ENCODE data around the gene C17orf75. TPM values are rescaled to one million over a fixed set of nuclear protein-coding genes. Genes with fewer than 3 reads are reported as not detected.
"Not testable (repeated sequence)": the region's sequence is repeated elsewhere in the genome, so short reads cannot be mapped to it uniquely, and the experiment has no call there.

C17orf75 gene
- total and polyA plus RNA-seq, 8 donors = 6.3 to 17.5 (median 8.4) TPM

DNA sequence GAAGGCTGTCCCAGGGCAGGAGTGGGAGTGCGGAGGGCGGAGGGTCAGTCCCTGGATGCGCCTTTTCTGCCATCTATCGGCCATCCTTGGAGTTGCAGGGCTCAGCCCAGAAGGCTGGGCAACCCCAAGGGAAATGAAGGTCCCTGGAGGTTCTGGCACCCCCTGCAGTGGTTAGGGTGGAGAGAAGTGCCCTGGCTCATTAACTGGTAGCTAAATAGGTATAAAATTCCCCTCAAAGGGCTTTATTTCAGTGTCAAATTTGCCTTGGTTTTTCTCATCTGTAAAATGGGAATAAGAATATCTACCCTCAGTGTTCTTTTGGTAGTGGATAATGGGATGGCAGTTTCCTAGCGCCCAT, 22.4 kb downstream of the C17orf75 start:
- FAIRE-seq (no peak), DNase-seq (peak; percentile 55 to 91 (median 80)), ATAC-seq (peak; percentile 87 to 95 (median 94))
- Histone ChIP-seq H3K4me1 (no peaks in the 10 kb centered on the region), H3K27me3 (no peaks in the 10 kb centered on the region), H3K36me3 (no peaks in the 10 kb centered on the region), H3K9me3 (no peaks in the 10 kb centered on the region), H3K4me3 (no peak overlapping the region), H3K27ac (no peak overlapping the region)
- intact Hi-C loops (cut with DNase I) = loop anchor here in 1 of 3 donors (2.0 kb wide), 1 partner anchor 67 kb away; no protein-coding TSS in a partner anchor
- WGBS, 2 donors = 13 to 21% methylated on average over 5 of the region's 5 CpGs
- TF ChIP-seq, protein P1, sequence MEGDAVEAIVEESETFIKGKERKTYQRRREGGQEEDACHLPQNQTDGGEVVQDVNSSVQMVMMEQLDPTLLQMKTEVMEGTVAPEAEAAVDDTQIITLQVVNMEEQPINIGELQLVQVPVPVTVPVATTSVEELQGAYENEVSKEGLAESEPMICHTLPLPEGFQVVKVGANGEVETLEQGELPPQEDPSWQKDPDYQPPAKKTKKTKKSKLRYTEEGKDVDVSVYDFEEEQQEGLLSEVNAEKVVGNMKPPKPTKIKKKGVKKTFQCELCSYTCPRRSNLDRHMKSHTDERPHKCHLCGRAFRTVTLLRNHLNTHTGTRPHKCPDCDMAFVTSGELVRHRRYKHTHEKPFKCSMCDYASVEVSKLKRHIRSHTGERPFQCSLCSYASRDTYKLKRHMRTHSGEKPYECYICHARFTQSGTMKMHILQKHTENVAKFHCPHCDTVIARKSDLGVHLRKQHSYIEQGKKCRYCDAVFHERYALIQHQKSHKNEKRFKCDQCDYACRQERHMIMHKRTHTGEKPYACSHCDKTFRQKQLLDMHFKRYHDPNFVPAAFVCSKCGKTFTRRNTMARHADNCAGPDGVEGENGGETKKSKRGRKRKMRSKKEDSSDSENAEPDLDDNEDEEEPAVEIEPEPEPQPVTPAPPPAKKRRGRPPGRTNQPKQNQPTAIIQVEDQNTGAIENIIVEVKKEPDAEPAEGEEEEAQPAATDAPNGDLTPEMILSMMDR (IDR thresholded peaks at IDR 0.05) = peak; percentile 82 to 92 (median 83)

DNA sequence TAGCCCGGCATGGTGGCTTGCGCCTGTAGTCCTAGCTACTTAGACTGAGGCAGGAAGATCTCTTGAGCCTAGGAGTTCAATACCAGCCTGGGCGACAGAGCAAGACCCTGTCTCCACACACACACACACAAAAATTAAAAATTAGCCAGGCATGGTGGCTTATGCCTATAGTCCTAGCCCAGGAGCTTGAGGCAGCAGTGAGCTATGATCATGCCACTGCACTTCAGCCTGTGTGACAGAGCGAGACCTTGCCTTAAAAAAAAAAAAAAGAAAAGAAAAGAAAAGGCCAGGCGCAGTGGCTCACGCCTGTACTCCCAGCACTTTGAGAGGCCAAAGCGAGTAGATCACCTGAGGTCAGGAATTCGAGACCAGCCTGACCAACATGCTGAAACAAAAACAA, 23.9 kb downstream of the C17orf75 start:
- no peaks in the 10 kb centered on the region for H3K9me3 ChIP-seq
- WGBS, 2 donors = 89 to 92% methylated on average over 8 of the region's 8 CpGs
- ATAC-seq = no peak
- FAIRE-seq = no peak
- no peaks in the 10 kb centered on the region for H3K4me1 ChIP-seq
- no peaks in the 10 kb centered on the region for H3K36me3 ChIP-seq
- DNase-seq = no peak
- no peak overlapping the region for H3K27ac ChIP-seq
- TF ChIP-seq, protein P1 (IDR thresholded peaks at IDR 0.05) = no peak
- no peaks in the 10 kb centered on the region for H3K27me3 ChIP-seq
- intact Hi-C loops (cut with DNase I) = loop anchor here in 1 of 3 donors (2.0 kb wide), 1 partner anchor 65 kb away; no protein-coding TSS in a partner anchor
- H3K4me3 ChIP-seq = no peak overlapping the region

- WGBS, 2 donors = 77 to 81% methylated on average over 4 of the region's 4 CpGs
- Histone ChIP-seq H3K4me3 (no peak overlapping the region), H3K36me3 (no peaks in the 10 kb centered on the region), H3K9me3 (no peaks in the 10 kb centered on the region), H3K4me1 (no peaks in the 10 kb centered on the region), H3K27ac (no peak overlapping the region), H3K27me3 (no peaks in the 10 kb centered on the region)
- ATAC-seq = no peak
- FAIRE-seq = no peak
- TF ChIP-seq, protein P1 (IDR thresholded peaks at IDR 0.05) = no peak
- intact Hi-C loops (cut with DNase I) = no loop called here
- DNase-seq = no peak
Measured at GRCh38 chr17:32317353-32317752, 24.6 kb downstream of the C17orf75 start.

DNA sequence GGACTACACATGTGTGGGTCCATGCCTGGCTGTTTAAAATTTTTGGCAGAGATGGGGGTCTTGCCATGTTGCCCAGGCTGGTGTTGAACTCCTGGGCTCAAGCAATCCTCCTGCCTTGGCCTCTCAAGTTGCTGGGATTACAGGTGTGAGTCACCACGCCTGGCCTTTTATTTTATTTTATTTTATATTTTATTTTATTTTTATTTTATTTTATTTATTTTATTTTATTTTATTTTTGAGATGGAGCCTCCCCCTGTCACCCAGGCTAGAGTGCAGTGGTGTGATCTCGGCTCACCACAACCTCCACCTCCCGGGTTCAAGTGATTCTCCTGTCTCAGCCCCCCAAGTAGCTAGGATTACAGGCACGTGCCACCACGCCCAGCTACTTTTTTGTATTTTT, 25.3 kb downstream of the C17orf75 start:
- H3K9me3 ChIP-seq; H3K27me3 ChIP-seq; H3K36me3 ChIP-seq; ATAC-seq; H3K27ac ChIP-seq; H3K4me3 ChIP-seq; FAIRE-seq; intact Hi-C loops (cut with DNase I); H3K4me1 ChIP-seq: not testable (repeated sequence)
- peak in 1 of 6 donors; percentile 5 for DNase-seq
- 86 to 88% methylated on average over 5 of the region's 5 CpGs for WGBS, 2 donors

GRCh38 chr17:32315171-32315570, 26.8 kb downstream of the C17orf75 start:
- Histone ChIP-seq H3K27ac (no peak overlapping the region), H3K4me1 (no peaks in the 10 kb centered on the region), H3K27me3 (no peaks in the 10 kb centered on the region), H3K36me3 (no peaks in the 10 kb centered on the region), H3K4me3 (no peak overlapping the region), H3K9me3 (no peaks in the 10 kb centered on the region)
- 71 to 77% methylated on average over 8 of the region's 8 CpGs for WGBS, 2 donors
- DNase-seq (no peak), ATAC-seq (no peak), FAIRE-seq (no peak)
- TF ChIP-seq, protein P1 (IDR thresholded peaks at IDR 0.05) = no peak
- intact Hi-C loops (cut with DNase I) = no loop called here

All from pancreas (tissue), 10 donors.